Calu3 (cell line): ENCODE measurements around the gene CDK1. TPM values are rescaled to one million over a fixed set of nuclear protein-coding genes. Genes with fewer than 3 reads are reported as not detected.

ENCODE experiments used
- BruUV-seq: library from RNA; stranded (reverse); fragments of 400-500 nt; replicated peaks from 2 replicates; lab custom pipeline; 2021; lab: Mats Ljungman, UMichigan
- CTCF ChIA-PET: fragments of 300-600 bp; sonication (Branson Sonifier 250); formaldehyde crosslinking; loops from one replicate; lab custom pipeline; 2022; ENCODE audit warnings: antibody characterized with exemption; lab: Charles Lee
- DNase-seq: peaks from one replicate; pipeline ENCODE4 v3.0.0; 2022
- H3K27ac Mint-ChIP-seq: one replicate; pipeline ENCODE4 v1.8.0; 2022; ENCODE audit warnings: mixed read lengths; ENCODE audit not compliant: unreplicated experiment
- H3K27me3 Mint-ChIP-seq: one replicate; pipeline ENCODE4 v1.8.0; 2022; ENCODE audit warnings: mixed read lengths; ENCODE audit not compliant: unreplicated experiment
- H3K36me3 Mint-ChIP-seq: one replicate; pipeline ENCODE4 v1.8.0; 2022; ENCODE audit warnings: mild to moderate bottlenecking, moderate library complexity, mixed read lengths; ENCODE audit not compliant: insufficient read depth, unreplicated experiment
- H3K4me1 Mint-ChIP-seq: one replicate; pipeline ENCODE4 v1.8.0; 2022; ENCODE audit warnings: mild to moderate bottlenecking, low read depth, mixed read lengths; ENCODE audit not compliant: unreplicated experiment
- H3K4me3 Mint-ChIP-seq: one replicate; pipeline ENCODE4 v1.8.0; 2022; ENCODE audit warnings: mild to moderate bottlenecking, low read depth, moderate library complexity, mixed read lengths; ENCODE audit not compliant: unreplicated experiment
- H3K9me3 Mint-ChIP-seq: one replicate; pipeline ENCODE4 v1.8.0; 2022; ENCODE audit warnings: low read depth, mixed read lengths; ENCODE audit not compliant: unreplicated experiment
- intact Hi-C: fragments of 100-400 bp; cut with micrococcal nuclease; formaldehyde crosslinking; loops from one replicate; pipeline ENCODE4 v1.10.0; 2022; ENCODE audit not compliant: unreplicated experiment
- total RNA-seq: library from RNA; stranded (reverse); gene quantifications from 2 replicates; pipeline ENCODE4 v1.2.3, GENCODE V29; 2022
- TF ChIP-seq, protein P1 (sequence below): fragments of 200-600 bp; IDR thresholded peaks from one replicate; pipeline ENCODE4 v1.8.0; 2022; ENCODE audit warnings: antibody characterized with exemption; ENCODE audit not compliant: unreplicated experiment

Gene CDK1
- total RNA-seq, 1 experiment from 2014 or later = 140 TPM

- no peaks in the 10 kb centered on the region for H3K27me3 Mint-ChIP-seq
- TF ChIP-seq, protein P1, sequence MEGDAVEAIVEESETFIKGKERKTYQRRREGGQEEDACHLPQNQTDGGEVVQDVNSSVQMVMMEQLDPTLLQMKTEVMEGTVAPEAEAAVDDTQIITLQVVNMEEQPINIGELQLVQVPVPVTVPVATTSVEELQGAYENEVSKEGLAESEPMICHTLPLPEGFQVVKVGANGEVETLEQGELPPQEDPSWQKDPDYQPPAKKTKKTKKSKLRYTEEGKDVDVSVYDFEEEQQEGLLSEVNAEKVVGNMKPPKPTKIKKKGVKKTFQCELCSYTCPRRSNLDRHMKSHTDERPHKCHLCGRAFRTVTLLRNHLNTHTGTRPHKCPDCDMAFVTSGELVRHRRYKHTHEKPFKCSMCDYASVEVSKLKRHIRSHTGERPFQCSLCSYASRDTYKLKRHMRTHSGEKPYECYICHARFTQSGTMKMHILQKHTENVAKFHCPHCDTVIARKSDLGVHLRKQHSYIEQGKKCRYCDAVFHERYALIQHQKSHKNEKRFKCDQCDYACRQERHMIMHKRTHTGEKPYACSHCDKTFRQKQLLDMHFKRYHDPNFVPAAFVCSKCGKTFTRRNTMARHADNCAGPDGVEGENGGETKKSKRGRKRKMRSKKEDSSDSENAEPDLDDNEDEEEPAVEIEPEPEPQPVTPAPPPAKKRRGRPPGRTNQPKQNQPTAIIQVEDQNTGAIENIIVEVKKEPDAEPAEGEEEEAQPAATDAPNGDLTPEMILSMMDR = no peak
- no peaks in the 10 kb centered on the region for H3K4me1 Mint-ChIP-seq
- peaks cover 2% of the 10 kb centered on the region for H3K9me3 Mint-ChIP-seq
- DNase-seq = no peak
- no peak overlapping the region for H3K4me3 Mint-ChIP-seq
- no TSS peak for BruUV-seq
- CTCF ChIA-PET = interaction anchor here (0.6 kb wide), 1 partner anchor 183 kb away, joined by 6 read pairs; no protein-coding TSS in a partner anchor
- H3K27ac Mint-ChIP-seq = no peak overlapping the region
- intact Hi-C loops = no loop called here
- H3K36me3 Mint-ChIP-seq = no peaks in the 10 kb centered on the region
Observed at GRCh38 chr10:60842694-60843093, 64.4 kb downstream of the CDK1 start.

Other genes with a start within 250 kb of the CDK1 start
- gene RHOBTB1, start 165.7 kb downstream of the CDK1 start, total RNA-seq = 9.8 and 10.2 TPM in 2 replicates